Measurements from ENCODE around the gene GJA5.

Gene GJA5

DNA sequence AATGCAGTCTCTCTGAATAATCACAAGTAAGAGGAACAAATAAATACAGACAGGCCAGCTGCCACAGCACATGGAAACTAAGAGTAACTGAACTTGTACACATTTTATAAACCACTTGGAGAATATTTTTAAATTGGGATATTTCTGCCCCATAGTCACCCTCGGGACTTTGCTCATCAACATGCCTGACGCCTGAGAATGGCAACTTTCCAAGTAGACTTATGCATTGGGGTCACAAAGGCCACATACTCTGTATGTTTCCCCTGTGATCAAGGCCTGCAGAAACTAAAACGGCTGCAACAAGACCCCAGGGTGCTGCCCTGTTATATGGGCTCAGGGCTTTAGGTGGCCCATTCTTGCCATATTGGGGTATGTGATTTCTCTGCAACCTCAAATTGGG, 38.3 kb upstream of the GJA5 start:
- DNase-seq (ENCODE audit: low read depth), result no peak
- TF ChIP-seq CTCF (conservative IDR thresholded peaks at IDR 0.05; ENCODE audit: low read length), result no peak
- no peak overlapping the region for H3K4me3 ChIP-seq (ENCODE audit: low read length)

- no peak overlapping the region for H3K4me3 ChIP-seq (ENCODE audit: low read length)
- no peak for TF ChIP-seq CTCF (conservative IDR thresholded peaks at IDR 0.05; ENCODE audit: low read length)
- no peak for DNase-seq (ENCODE audit: low read depth)
Observed at GRCh38 chr1:147794570-147794969, 34.2 kb upstream of the GJA5 start.

GRCh38 chr1:147791876-147792275, 31.5 kb upstream of the GJA5 start:
- TF ChIP-seq CTCF (conservative IDR thresholded peaks at IDR 0.05; ENCODE audit: low read length), result no peak
- DNase-seq (ENCODE audit: low read depth), result no peak
- no peak overlapping the region for H3K4me3 ChIP-seq (ENCODE audit: low read length)

DNA sequence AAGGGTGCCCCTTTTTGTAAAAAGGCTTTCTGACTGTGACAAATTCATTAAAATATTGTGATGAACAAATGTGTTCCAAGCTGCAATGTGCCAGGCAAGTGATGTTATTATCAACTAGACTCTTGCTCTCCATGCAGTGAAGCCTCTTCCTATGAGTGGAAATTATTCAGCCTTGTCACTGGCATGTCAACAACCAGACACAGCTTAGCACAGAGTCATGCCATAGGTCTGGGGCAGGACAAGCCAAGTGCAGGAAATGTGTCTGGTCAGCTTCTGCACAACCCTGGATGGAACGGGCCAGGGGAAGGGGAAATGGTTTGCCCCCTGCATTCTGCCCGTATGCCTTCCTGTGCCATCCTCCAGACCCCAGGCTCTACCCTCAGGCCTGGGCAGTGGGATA, 27.4 kb upstream of the GJA5 start:
- no peak overlapping the region for H3K4me3 ChIP-seq (ENCODE audit: low read length)
- DNase-seq (ENCODE audit: low read depth), result no peak
- no peak for TF ChIP-seq CTCF (conservative IDR thresholded peaks at IDR 0.05; ENCODE audit: low read length)

DNA sequence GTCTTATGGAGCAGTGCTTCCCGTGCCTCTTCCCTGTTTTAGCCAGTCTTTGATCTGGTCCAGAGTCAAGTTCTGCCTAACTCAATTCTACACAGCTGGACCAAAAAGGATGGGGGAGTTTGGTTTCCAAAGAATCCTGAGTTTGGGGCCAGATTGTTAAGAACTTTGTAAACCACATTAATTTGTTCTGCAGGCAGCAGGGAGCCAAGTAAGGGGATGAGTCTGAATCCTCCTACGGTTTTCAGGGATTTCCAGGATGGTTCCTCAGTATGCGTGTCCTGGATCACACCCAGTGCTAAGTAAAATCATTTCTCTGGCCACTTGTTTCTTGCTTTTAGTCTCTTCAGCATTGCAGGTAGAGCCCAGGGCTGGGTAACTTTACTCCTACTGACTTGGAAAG, 26.1 kb upstream of the GJA5 start:
- DNase-seq (ENCODE audit: low read depth), result peak; percentile 61
- H3K4me3 ChIP-seq (ENCODE audit: low read length), result no peak overlapping the region
- TF ChIP-seq CTCF (conservative IDR thresholded peaks at IDR 0.05; ENCODE audit: low read length), result no peak

GRCh38 chr1:147785794-147786506, 25.5 kb upstream of the GJA5 start:
- DNase-seq (ENCODE audit: low read depth), result peak; percentile 77
- TF ChIP-seq CTCF (conservative IDR thresholded peaks at IDR 0.05; ENCODE audit: low read length), result no peak

GRCh38 chr1:147784941-147785340, 24.5 kb upstream of the GJA5 start:
- TF ChIP-seq CTCF (conservative IDR thresholded peaks at IDR 0.05; ENCODE audit: low read length), result no peak
- no peak overlapping the region for H3K4me3 ChIP-seq (ENCODE audit: low read length)
- DNase-seq (ENCODE audit: low read depth), result no peak

More at GRCh38 chr1:147785794-147786506, 25.5 kb upstream of the GJA5 start:
- H3K4me3 ChIP-seq (ENCODE audit: low read length), result no peak overlapping the region

All from AG10803 (cell line).